Caco-2 (cell line): Measurements from ENCODE around the gene DOLK. TPM values are rescaled to one million over a fixed set of nuclear protein-coding genes. Genes with fewer than 3 reads are reported as not detected.

ENCODE experiments used
- BruUV-seq: library from RNA; stranded (reverse); fragments of 400-500 nt; replicated peaks from 2 replicates; lab custom pipeline; 2021; lab: Mats Ljungman, UMichigan
- CTCF ChIA-PET: fragments of 300-600 bp; sonication (Branson Sonifier 250); formaldehyde crosslinking; loops from one replicate; lab custom pipeline; 2022; ENCODE audit warnings: antibody characterized with exemption; lab: Charles Lee
- POLR2A ChIA-PET: fragments of 300-600 bp; sonication (Branson Sonifier 250); formaldehyde crosslinking; loops from one replicate; lab custom pipeline; 2022; ENCODE audit warnings: antibody characterized with exemption; lab: Charles Lee
- DNase-seq, 2 experiments: peaks; one replicate each; pipeline versions ENCODE4 v3.0.0 to v3.0.0-alpha.2; 2020 to 2022
- H3K27me3 ChIP-seq: replicated peaks from 2 replicates; pipeline ENCODE4 v1.6.0; 2011; ENCODE audit warnings: low read length; ENCODE audit not compliant: control insufficient read depth, insufficient read depth
- H3K36me3 ChIP-seq: 2 replicates; pipeline ENCODE4 v1.5.1; 2011; ENCODE audit warnings: low read length; ENCODE audit not compliant: control insufficient read depth, insufficient read depth
- H3K4me1 ChIP-seq: fragments of 250-450 bp; sonication (Bioruptor Pico); 2 replicates; pipeline ENCODE4 v1.5.1; 2020; ENCODE audit warnings: mild to moderate bottlenecking
- H3K4me3 ChIP-seq: 2 replicates; pipeline ENCODE4 v1.5.1; 2011; ENCODE audit warnings: low read depth, mild to moderate bottlenecking, control low read depth, low read length
- H3K9me3 ChIP-seq: fragments of 250-450 bp; sonication (Bioruptor Pico); 2 replicates; pipeline ENCODE4 v1.5.1; 2020; ENCODE audit warnings: mild to moderate bottlenecking, moderate library complexity
- H3K27ac Mint-ChIP-seq: one replicate; pipeline ENCODE4 v1.8.0; 2022; ENCODE audit warnings: mixed read lengths; ENCODE audit not compliant: unreplicated experiment
- H3K27me3 Mint-ChIP-seq: one replicate; pipeline ENCODE4 v1.8.0; 2022; ENCODE audit warnings: mixed read lengths; ENCODE audit not compliant: insufficient read depth, unreplicated experiment
- H3K36me3 Mint-ChIP-seq: one replicate; pipeline ENCODE4 v1.8.0; 2022; ENCODE audit warnings: mild to moderate bottlenecking, mixed read lengths; ENCODE audit not compliant: insufficient read depth, unreplicated experiment
- H3K4me1 Mint-ChIP-seq: one replicate; pipeline ENCODE4 v1.8.0; 2022; ENCODE audit warnings: low read depth, mixed read lengths; ENCODE audit not compliant: unreplicated experiment
- H3K4me3 Mint-ChIP-seq: one replicate; pipeline ENCODE4 v1.8.0; 2022; ENCODE audit warnings: mild to moderate bottlenecking, moderate library complexity, mixed read lengths; ENCODE audit not compliant: unreplicated experiment
- H3K9me3 Mint-ChIP-seq: one replicate; pipeline ENCODE4 v1.8.0; 2022; ENCODE audit warnings: mixed read lengths; ENCODE audit not compliant: unreplicated experiment
- CTCF ChIP-seq, 2 experiments: fragments of 200-600 bp in 1 of 2; IDR thresholded peaks; 1 replicate in 1 of 2; 2 replicates in 1 of 2; pipeline versions ENCODE4 v1.5.1 to v1.8.0; 2011 to 2022; ENCODE audit warnings: antibody characterized with exemption in 1 of 2, control low read depth in 1 of 2, inconsistent platforms in 1 of 2, low read depth in 1 of 2, low read length in 1 of 2, mild to moderate bottlenecking in 1 of 2, moderate library complexity in 1 of 2; ENCODE audit not compliant: insufficient read depth in 1 of 2, severe bottlenecking in 1 of 2, unreplicated experiment in 1 of 2
- intact Hi-C: fragments of 100-400 bp; cut with micrococcal nuclease; formaldehyde crosslinking; loops from one replicate; pipeline ENCODE4 v1.10.0; 2022; ENCODE audit not compliant: unreplicated experiment
- total RNA-seq: library from RNA; stranded (reverse); gene quantifications from 2 replicates; pipeline ENCODE4 v1.2.3, GENCODE V29; 2022

Gene DOLK
- total RNA-seq, 1 experiment from 2014 or later: 27.2 TPM

GRCh38 chr9:128906741-128907140 is 40.7 kb downstream of the DOLK start:
- Histone ChIP-seq H3K4me3 (no peak overlapping the region), H3K4me1 (peaks cover 7% of the 10 kb centered on the region), H3K9me3 (no peaks in the 10 kb centered on the region), H3K36me3 (peaks cover 1% of the 10 kb centered on the region; the same call in 1 of the 2 replicates), H3K27me3 (no peaks in the 10 kb centered on the region)
- Mint-ChIP-seq H3K27ac (no peak overlapping the region), H3K9me3 (no peaks in the 10 kb centered on the region), H3K4me1 (peaks cover 8% of the 10 kb centered on the region), H3K4me3 (no peak overlapping the region), H3K36me3 (peaks cover 18% of the 10 kb centered on the region), H3K27me3 (no peaks in the 10 kb centered on the region)
- no peak for TF ChIP-seq CTCF (IDR thresholded peaks at IDR 0.05; ENCODE audit: insufficient read depth in 1 of 2, low read depth in 1 of 2, low read length in 1 of 2, severe bottlenecking in 1 of 2, unreplicated experiment in 1 of 2)
- POLR2A ChIA-PET: no interaction called here
- no TSS peak for BruUV-seq
- no peak for DNase-seq
- intact Hi-C loops: no loop called here
- CTCF ChIA-PET: no interaction called here

GRCh38 chr9:128905964-128906363 is 41.4 kb downstream of the DOLK start:
- H3K27ac Mint-ChIP-seq: no peak overlapping the region
- no peaks in the 10 kb centered on the region for H3K9me3 Mint-ChIP-seq
- no peak for DNase-seq
- peaks cover 1% of the 10 kb centered on the region; the same call in 1 of the 2 replicates for H3K36me3 ChIP-seq
- ChIA-PET CTCF (no interaction called here), POLR2A (no interaction called here)
- no peaks in the 10 kb centered on the region for H3K9me3 ChIP-seq
- H3K27me3 Mint-ChIP-seq: no peaks in the 10 kb centered on the region
- H3K4me1 ChIP-seq: no peaks in the 10 kb centered on the region; the same call in 1 of the 2 replicates
- H3K4me3 ChIP-seq: no peak overlapping the region
- TF ChIP-seq CTCF (IDR thresholded peaks at IDR 0.05; ENCODE audit: insufficient read depth in 1 of 2, low read depth in 1 of 2, low read length in 1 of 2, severe bottlenecking in 1 of 2, unreplicated experiment in 1 of 2): no peak
- H3K27me3 ChIP-seq: no peaks in the 10 kb centered on the region
- H3K4me1 Mint-ChIP-seq: peaks cover 3% of the 10 kb centered on the region
- intact Hi-C loops: no loop called here
- no peak overlapping the region for H3K4me3 Mint-ChIP-seq
- peaks cover 14% of the 10 kb centered on the region for H3K36me3 Mint-ChIP-seq
- no TSS peak for BruUV-seq

GRCh38 chr9:128903871-128904620 is 43.4 kb downstream of the DOLK start:
- Mint-ChIP-seq H3K36me3 (peaks cover 2% of the 10 kb centered on the region), H3K9me3 (no peaks in the 10 kb centered on the region), H3K27ac (no peak overlapping the region), H3K27me3 (no peaks in the 10 kb centered on the region), H3K4me3 (no peak overlapping the region), H3K4me1 (no peaks in the 10 kb centered on the region)
- no peak overlapping the region for H3K4me3 ChIP-seq
- CTCF ChIA-PET: interaction anchor here (0.7 kb wide), 1 partner anchor 26 kb away, joined by 3 read pairs; no protein-coding TSS in a partner anchor
- POLR2A ChIA-PET: no interaction called here
- no peaks in the 10 kb centered on the region for H3K27me3 ChIP-seq
- intact Hi-C loops: no loop called here
- H3K9me3 ChIP-seq: no peaks in the 10 kb centered on the region
- H3K36me3 ChIP-seq: peaks cover 1% of the 10 kb centered on the region; the same call in 1 of the 2 replicates
- DNase-seq: no peak
- no peak for TF ChIP-seq CTCF (IDR thresholded peaks at IDR 0.05; ENCODE audit: insufficient read depth in 1 of 2, low read depth in 1 of 2, low read length in 1 of 2, severe bottlenecking in 1 of 2, unreplicated experiment in 1 of 2)
- no TSS peak for BruUV-seq
- H3K4me1 ChIP-seq: no peaks in the 10 kb centered on the region
